ENCODE results near the gene TRIM43.
"Not testable (repeated sequence)": the region's sequence is repeated elsewhere in the genome, so short reads cannot be mapped to it uniquely, and the experiment has no call there.

The TRIM43 gene

DNA sequence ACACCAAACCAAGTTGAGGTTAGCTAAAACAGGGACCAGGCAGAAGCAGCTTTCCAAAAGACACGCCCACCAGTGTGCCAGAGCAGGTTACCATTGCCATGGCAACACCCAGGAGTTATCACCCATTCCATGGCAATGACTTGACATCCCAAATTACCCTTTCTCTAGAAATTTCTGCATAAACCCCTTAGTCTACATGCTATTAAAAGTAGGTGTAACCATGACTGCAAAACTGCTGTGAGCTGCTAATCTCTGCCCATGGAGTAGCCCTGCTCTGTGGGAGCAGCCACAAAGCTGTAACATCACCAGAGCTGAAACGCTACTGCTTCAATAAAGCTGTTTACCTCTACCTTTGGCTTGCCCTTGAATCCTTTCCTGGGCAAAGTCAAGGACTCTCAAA lies 18.0 kb downstream of the TRIM43 start:
- not testable (repeated sequence) for H3K27me3 Mint-ChIP-seq (ENCODE audit: low read depth)

DNA sequence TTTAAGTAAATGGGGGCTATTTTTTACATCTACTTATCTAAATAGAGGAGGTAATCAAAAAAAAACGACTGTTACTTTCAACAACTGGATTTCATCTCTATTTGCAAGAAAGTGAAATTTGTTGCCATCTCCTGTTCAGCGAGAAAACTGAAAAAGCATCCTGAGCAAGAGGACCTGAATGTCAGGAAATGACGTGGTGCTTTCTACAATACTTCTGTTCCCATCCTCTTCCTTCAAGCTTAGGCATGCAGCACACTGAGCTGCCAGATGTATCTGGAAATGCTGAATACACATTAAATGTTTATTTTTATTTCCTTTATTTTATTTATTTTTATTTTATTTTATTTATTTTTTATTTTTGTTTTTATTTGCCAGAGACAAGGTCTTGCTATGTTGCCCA lies 21.2 kb downstream of the TRIM43 start:
- H3K27me3 Mint-ChIP-seq (ENCODE audit: low read depth); H3K36me3 Mint-ChIP-seq (ENCODE audit: low read depth); H3K9me3 Mint-ChIP-seq; H3K4me3 Mint-ChIP-seq; H3K27ac Mint-ChIP-seq; H3K4me1 Mint-ChIP-seq (ENCODE audit: low read depth): not testable (repeated sequence)

More for the DNA sequence above, 18.0 kb downstream of the TRIM43 start:
- H3K9me3 Mint-ChIP-seq; H3K36me3 Mint-ChIP-seq (ENCODE audit: low read depth); H3K4me1 Mint-ChIP-seq (ENCODE audit: low read depth); H3K4me3 Mint-ChIP-seq; H3K27ac Mint-ChIP-seq: not testable (repeated sequence)

DNA sequence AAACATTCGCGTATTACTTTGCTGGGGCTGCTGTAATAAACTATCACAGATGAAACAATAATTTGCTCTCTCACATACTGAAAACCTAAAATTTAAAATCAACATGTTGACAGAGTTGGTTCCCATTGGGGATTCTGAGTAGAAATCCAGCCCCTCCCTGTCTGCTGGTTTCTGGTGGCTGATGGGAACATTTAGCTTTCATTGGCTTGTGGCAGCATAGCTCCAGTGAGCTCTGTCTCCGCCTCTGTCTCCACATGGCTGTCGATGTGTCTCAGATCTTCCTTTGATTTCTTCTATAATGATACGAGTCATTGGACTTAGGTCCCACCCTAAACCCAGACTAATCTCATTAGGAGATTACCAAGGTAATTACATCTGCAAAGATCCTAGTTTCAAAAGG lies 30.9 kb downstream of the TRIM43 start:
- H3K4me3 Mint-ChIP-seq; H3K36me3 Mint-ChIP-seq (ENCODE audit: low read depth); H3K4me1 Mint-ChIP-seq (ENCODE audit: low read depth); H3K27ac Mint-ChIP-seq; H3K27me3 Mint-ChIP-seq (ENCODE audit: low read depth); H3K9me3 Mint-ChIP-seq: not testable (repeated sequence)

DNA sequence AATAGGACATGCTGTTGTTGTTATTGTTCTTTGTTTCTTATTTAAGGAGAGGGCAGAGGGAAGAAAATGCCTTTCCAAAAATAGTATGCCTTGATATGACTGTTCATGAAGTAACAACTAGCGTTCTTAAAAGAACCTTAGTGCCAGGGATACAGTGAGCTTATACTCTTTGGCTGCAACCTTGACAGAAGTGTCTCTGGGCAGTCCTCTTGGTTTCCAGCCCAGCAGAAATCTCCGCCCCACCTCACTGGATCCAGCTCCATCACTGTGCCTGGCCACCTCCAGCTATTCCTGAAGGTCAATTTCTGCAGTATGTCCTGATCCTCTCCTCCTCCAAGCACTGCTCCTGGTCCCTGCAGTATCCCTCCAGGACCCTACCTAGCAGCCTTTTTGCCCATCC lies 39.2 kb downstream of the TRIM43 start:
- H3K4me3 Mint-ChIP-seq; H3K9me3 Mint-ChIP-seq; H3K4me1 Mint-ChIP-seq (ENCODE audit: low read depth); H3K36me3 Mint-ChIP-seq (ENCODE audit: low read depth); H3K27ac Mint-ChIP-seq; H3K27me3 Mint-ChIP-seq (ENCODE audit: low read depth): not testable (repeated sequence)

DNA sequence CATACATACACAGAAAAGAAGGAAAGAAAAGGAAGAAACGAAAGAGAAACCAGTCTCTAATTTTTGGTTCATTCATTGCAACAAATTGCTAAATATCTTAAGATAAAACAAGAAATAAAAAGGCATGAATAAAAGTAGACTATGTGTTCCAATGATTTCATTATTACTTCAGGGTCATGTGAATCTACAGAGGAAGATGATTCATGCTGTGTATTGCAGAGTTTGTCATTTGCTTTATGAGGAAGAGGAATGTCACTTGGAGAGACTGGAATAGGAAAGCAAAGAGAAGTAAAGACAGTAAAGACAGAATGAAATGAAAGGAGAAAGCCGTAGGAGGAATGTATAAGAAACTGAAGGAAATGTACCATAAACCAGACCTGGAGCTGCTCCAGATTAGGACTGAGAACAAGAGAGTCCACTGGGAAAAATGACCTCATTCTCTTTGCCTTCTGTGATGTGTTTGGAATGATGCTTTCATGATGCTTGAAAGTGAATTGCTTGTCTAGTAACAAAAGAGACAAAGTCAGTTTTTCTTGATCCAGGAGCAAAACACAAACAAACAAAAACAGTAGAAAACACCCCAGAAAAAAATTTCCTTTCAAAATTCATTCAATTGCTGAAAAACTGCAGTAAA lies 41.9 kb downstream of the TRIM43 start:
- not testable (repeated sequence) for H3K27ac Mint-ChIP-seq; H3K4me3 Mint-ChIP-seq; H3K27me3 Mint-ChIP-seq (ENCODE audit: low read depth); H3K9me3 Mint-ChIP-seq; H3K36me3 Mint-ChIP-seq (ENCODE audit: low read depth); H3K4me1 Mint-ChIP-seq (ENCODE audit: low read depth)

DNA sequence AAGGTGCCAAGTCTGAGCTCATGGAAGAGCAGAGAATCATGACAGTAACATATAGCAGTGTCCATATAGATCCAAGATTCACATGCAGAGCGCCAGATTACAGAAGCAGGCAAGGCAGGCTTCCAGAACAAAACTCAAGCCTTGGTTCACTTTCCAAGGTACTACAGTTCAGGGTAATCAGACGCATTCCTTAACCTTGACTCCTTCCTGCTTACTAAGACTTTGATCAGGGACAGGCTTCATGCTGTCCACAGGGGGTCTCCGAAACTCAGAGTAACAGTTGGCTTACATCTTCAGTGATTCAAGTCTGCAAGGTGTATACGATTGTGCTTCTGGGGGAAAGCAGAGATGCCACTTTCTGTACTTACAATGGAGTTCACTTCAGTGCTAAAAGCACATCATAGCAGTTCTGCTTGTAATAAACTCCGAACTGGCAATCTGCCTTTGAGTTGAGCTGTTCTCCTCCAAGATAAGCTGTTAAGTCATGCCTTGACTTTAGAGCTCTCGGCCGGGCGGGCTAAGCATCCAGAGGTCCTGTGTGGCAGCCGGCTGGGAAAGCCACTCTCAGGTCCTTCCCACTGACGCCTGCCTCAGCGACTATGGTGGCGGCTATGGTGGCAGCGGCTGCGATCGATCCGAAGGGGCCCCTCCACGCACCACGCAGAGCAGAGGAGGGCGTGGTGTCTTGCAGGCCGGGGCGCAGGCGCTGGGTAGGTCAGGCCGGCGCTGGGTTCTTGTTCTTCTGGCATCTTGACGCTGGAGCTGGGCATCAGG lies 48.9 kb downstream of the TRIM43 start:
- H3K9me3 Mint-ChIP-seq; H3K4me3 Mint-ChIP-seq; H3K27ac Mint-ChIP-seq; H3K27me3 Mint-ChIP-seq (ENCODE audit: low read depth); H3K4me1 Mint-ChIP-seq (ENCODE audit: low read depth); H3K36me3 Mint-ChIP-seq (ENCODE audit: low read depth): not testable (repeated sequence)

DNA sequence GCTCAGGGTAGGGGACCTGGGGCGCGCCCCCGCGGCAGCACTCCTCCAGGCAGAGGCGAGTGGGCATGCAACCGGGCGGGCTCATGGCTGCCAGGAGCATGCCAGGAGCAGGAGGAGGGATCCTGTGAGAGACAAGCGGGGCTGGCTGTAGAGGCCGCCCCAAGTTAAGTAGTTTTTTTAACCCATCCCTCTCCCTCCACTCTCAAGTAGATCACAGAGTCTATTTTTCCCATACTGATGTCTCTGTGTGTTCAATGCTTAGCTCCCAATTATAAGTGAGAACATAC lies 49.4 kb downstream of the TRIM43 start:
- not testable (repeated sequence) for H3K27ac Mint-ChIP-seq; H3K27me3 Mint-ChIP-seq (ENCODE audit: low read depth); H3K36me3 Mint-ChIP-seq (ENCODE audit: low read depth); H3K4me3 Mint-ChIP-seq; H3K9me3 Mint-ChIP-seq; H3K4me1 Mint-ChIP-seq (ENCODE audit: low read depth)

DNA sequence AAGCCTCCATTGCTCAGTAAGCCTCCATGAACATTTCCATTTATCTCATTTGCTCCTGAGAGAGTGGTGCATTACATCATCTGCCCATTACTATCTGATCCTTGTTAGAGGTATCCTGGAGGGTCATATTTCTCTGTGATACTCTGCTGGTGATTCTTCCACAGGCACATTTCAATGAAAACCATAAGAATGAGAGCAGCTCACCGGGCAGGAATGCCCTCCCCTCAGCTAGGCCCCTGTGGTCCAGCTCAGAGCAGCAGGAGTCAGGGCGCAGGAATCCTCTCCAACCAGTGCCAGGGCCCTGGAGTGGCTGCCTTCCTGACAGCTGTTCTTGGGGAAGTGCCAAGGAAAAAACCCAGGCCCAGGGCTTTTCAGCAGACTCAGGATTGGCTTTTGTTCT lies 50.0 kb downstream of the TRIM43 start:
- not testable (repeated sequence) for H3K36me3 Mint-ChIP-seq (ENCODE audit: low read depth); H3K4me3 Mint-ChIP-seq; H3K4me1 Mint-ChIP-seq (ENCODE audit: low read depth); H3K9me3 Mint-ChIP-seq; H3K27ac Mint-ChIP-seq; H3K27me3 Mint-ChIP-seq (ENCODE audit: low read depth)

DNA sequence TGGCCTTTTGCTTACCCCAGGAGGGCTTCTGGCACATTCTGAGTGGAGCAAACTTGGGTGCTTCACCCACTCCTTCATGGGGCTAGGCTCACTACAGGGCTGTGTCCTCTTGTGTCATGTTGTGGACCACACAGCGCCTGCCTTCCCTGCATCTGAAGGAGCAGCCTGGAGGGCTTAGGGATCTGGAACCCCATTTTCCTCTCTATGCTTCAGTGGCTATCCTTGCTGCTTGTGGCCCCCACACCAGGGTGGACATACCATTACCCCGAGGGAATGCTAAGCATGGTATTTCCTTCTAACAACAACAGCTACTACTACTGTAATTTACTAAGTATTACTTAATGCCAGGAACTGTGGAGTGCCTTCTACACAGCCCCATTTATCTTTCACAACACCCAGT lies 50.6 kb downstream of the TRIM43 start:
- not testable (repeated sequence) for H3K9me3 Mint-ChIP-seq; H3K36me3 Mint-ChIP-seq (ENCODE audit: low read depth); H3K27ac Mint-ChIP-seq; H3K4me3 Mint-ChIP-seq; H3K27me3 Mint-ChIP-seq (ENCODE audit: low read depth); H3K4me1 Mint-ChIP-seq (ENCODE audit: low read depth)

DNA sequence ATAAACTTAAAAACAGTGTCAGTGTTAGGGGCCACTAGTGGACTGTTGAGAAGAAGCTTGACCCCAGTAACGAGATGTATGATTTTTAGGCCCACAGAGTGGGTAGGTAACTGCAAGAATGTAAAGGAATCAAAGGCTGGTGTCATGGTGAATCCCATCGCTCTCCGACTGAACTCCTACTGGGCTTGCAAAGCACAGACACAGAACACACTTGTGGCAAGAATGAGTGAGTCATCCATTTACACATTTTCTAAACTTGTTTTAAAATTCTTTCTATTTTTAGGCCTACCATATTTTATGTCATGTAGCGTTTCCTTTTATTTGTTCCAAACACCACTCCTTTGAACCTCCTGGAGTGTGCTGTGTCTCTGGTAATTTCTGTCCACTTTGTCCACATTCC lies 51.1 kb downstream of the TRIM43 start:
- not testable (repeated sequence) for H3K4me1 Mint-ChIP-seq (ENCODE audit: low read depth); H3K36me3 Mint-ChIP-seq (ENCODE audit: low read depth); H3K27ac Mint-ChIP-seq; H3K4me3 Mint-ChIP-seq; H3K9me3 Mint-ChIP-seq; H3K27me3 Mint-ChIP-seq (ENCODE audit: low read depth)

DNA sequence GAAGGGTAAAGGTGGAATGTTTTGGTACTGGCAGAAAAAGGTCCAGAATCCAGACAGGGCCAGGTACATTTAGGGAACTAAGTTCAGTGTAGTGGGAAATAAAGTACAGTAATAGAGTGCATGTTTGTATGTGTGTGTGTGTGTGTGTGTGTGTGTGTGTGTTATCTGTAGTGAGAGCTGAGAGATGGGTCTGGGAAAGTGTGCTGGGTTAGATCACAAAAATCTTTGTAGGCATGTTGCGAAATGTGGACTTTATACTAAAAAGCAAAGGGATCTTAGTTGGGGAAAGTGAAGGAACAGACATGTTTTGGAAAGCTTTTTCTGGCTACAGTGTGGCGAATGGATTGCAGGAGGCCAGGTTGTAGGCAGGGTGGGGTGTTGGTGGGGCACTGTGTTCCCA lies 53.5 kb downstream of the TRIM43 start:
- not testable (repeated sequence) for H3K4me1 Mint-ChIP-seq (ENCODE audit: low read depth); H3K36me3 Mint-ChIP-seq (ENCODE audit: low read depth); H3K4me3 Mint-ChIP-seq; H3K27me3 Mint-ChIP-seq (ENCODE audit: low read depth); H3K9me3 Mint-ChIP-seq; H3K27ac Mint-ChIP-seq

DNA sequence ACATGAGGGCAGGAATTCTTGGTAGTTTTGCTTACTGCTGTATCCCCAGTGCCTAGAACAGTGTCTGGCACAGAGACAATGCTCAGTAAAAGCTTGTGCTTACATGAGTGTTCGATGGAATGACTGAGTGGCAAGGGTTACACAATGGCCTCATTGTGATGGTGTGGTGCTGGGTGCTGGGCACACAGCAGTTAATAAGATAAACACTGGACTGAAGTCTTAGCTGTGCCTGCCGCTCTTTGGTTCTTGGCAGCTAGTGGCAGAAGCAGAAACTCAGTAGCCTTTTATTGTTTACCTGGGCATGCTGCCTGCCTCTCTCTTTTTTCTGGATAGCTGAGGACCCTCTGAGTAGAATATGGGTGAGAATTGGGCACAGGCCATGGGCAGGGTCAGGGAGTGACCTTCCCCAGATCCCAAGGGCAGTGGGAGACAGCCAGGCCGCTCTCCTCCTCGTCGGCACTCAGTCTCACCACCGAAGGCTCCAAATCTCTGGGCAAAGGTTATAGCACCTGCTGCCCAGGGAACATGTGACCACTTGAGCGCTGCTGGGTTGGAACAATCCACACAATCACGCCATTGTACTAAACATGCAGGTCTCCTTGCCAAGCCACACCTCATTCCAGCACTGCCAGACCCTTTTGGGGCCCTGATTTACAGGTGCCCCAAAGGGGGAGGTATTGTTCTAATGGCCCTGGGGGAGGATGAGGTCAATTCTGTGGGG lies 54.6 kb downstream of the TRIM43 start:
- H3K27me3 Mint-ChIP-seq (ENCODE audit: low read depth); H3K4me1 Mint-ChIP-seq (ENCODE audit: low read depth); H3K4me3 Mint-ChIP-seq; H3K36me3 Mint-ChIP-seq (ENCODE audit: low read depth); H3K27ac Mint-ChIP-seq; H3K9me3 Mint-ChIP-seq: not testable (repeated sequence)

DNA sequence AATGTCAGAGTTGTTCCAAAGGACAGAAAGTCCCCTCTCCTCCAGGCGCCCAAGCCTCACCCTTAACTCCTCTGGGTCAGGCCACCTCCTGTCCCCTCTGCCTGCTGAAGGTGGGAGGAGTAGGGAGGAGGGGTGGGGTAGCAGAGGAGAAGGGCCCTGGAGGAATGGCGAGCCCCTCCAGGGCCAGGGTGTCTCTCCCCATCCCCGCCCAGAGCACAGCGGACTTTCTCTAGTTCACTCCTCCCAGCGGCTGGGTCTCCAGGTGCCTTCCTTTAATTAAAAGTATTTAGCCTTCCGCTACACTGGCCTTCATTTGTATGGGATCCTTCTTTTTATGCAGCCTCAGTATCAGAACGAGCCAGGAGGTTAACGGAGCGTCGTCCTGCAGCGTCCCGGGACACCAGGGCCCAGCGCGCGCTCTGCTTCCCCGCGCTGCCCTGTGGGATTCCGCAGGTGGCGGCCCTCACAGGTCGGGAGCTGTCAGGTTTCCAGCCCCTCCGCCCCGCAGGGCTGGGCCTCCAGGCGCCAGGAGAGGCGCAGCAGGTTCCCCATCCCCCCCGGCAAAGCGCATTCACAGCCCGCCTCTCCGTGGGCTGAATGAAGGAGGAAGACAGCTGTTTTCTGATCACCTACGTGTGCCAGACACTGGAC lies 57.2 kb downstream of the TRIM43 start:
- not testable (repeated sequence) for H3K27me3 Mint-ChIP-seq (ENCODE audit: low read depth); H3K4me3 Mint-ChIP-seq; H3K9me3 Mint-ChIP-seq

More for the DNA sequence above, 57.2 kb downstream of the TRIM43 start:
- not testable (repeated sequence) for H3K36me3 Mint-ChIP-seq (ENCODE audit: low read depth); H3K4me1 Mint-ChIP-seq (ENCODE audit: low read depth); H3K27ac Mint-ChIP-seq

All from T-helper 1 cell treated with Interleukin-12 subunit alpha and Interleukin-12 subunit beta and Interleukin-4 antibody, amounts not matched to agents 30 μg/mL and 1 μg/mL, for 36 hours (primary cell).